IMR-90 (cell line): ENCODE measurements around the gene MCTP2. TPM values are rescaled to one million over a fixed set of nuclear protein-coding genes. Genes with fewer than 3 reads are reported as not detected.

Source experiments
- ATAC-seq: fragments of 200-7000 bp; cut with Tn5 transposase; 2 replicates; pipeline ENCODE4 v1.9.1; 2020; ENCODE audit warnings: low read depth, mild to moderate bottlenecking, moderate library complexity
- BruUV-seq: library from RNA; stranded (reverse); fragments of 400-500 nt; replicated peaks from 2 replicates; lab custom pipeline; 2021; lab: Mats Ljungman, UMichigan
- CTCF ChIA-PET: fragments of 300-600 bp; formaldehyde crosslinking; extraction: SDS; loops from one replicate; lab custom pipeline; 2021; ENCODE audit warnings: antibody characterized with exemption; lab: Yijun Ruan, JAX
- POLR2A ChIA-PET: fragments of 300-600 bp; sonication (Branson Sonifier 250); formaldehyde crosslinking; loops from one replicate; lab custom pipeline; 2022; ENCODE audit warnings: antibody characterized with exemption; ENCODE audit not compliant: unreplicated experiment; lab: Charles Lee
- DNase-seq: peaks from one replicate; pipeline ENCODE4 v3.0.0; 2013
- H2AFZ ChIP-seq: replicated peaks from 2 replicates; pipeline ENCODE3; 2013; ENCODE audit warnings: low read length, mild to moderate bottlenecking; ENCODE audit not compliant: poor library complexity
- H2AK5ac ChIP-seq: 2 replicates; pipeline ENCODE4 v1.6.1; 2013; ENCODE audit warnings: low read depth, low read length, inconsistent platforms
- H2AK9ac ChIP-seq: replicated peaks from 2 replicates; pipeline ENCODE3; 2013; ENCODE audit warnings: mild to moderate bottlenecking, low read depth, low read length, moderate library complexity; ENCODE audit not compliant: poor library complexity
- H2BK120ac ChIP-seq: 2 replicates; pipeline ENCODE4 v1.6.1; 2013; ENCODE audit warnings: low read depth, low read length, inconsistent platforms
- H2BK15ac ChIP-seq: 3 replicates; pipeline ENCODE4 v1.6.1; 2013; ENCODE audit warnings: low read depth, low read length, inconsistent platforms
- H2BK20ac ChIP-seq: 2 replicates; pipeline ENCODE4 v1.6.1; 2013; ENCODE audit warnings: low read depth, mild to moderate bottlenecking, inconsistent platforms, low read length, moderate library complexity
- H2BK5ac ChIP-seq: 2 replicates; pipeline ENCODE4 v1.6.1; 2013; ENCODE audit warnings: mild to moderate bottlenecking, low read depth, low read length, inconsistent platforms; ENCODE audit not compliant: poor library complexity, severe bottlenecking
- H3K14ac ChIP-seq: replicated peaks from 2 replicates; pipeline ENCODE4 v1.6.1; 2013; ENCODE audit warnings: low read depth, low read length, inconsistent platforms
- H3K18ac ChIP-seq: 2 replicates; pipeline ENCODE4 v1.6.1; 2013; ENCODE audit warnings: low read depth, low read length, control low read depth
- H3K23ac ChIP-seq: 2 replicates; pipeline ENCODE4 v1.6.1; 2013; ENCODE audit warnings: low read depth, low read length, inconsistent platforms
- H3K27ac ChIP-seq: 2 replicates; pipeline ENCODE4 v1.5.1; 2013; ENCODE audit warnings: mild to moderate bottlenecking, control low read depth, low read length; ENCODE audit not compliant: insufficient read depth
- H3K27me3 ChIP-seq: 2 replicates; pipeline ENCODE4 v1.6.1; 2013; ENCODE audit warnings: low read length; ENCODE audit not compliant: control insufficient read depth, insufficient read depth
- H3K36me3 ChIP-seq: 2 replicates; pipeline ENCODE4 v1.6.1; 2013; ENCODE audit warnings: low read length, mixed read lengths; ENCODE audit not compliant: control insufficient read depth, insufficient read depth
- H3K4ac ChIP-seq: 2 replicates; pipeline ENCODE4 v1.6.1; 2013; ENCODE audit warnings: low read depth, low read length, inconsistent platforms
- H3K4me1 ChIP-seq: 2 replicates; pipeline ENCODE4 v1.6.1; 2013; ENCODE audit warnings: low read length, mixed read lengths; ENCODE audit not compliant: control insufficient read depth, insufficient read depth
- H3K4me2 ChIP-seq: 2 replicates; pipeline ENCODE4 v1.6.1; 2013; ENCODE audit warnings: low read depth, mild to moderate bottlenecking, control low read depth, low read length, moderate library complexity
- H3K4me3 ChIP-seq: 2 replicates; pipeline ENCODE4 v1.5.1; 2013; ENCODE audit warnings: low read depth, mild to moderate bottlenecking, control low read depth, low read length, moderate library complexity; ENCODE audit not compliant: insufficient read depth
- H3K56ac ChIP-seq: 2 replicates; pipeline ENCODE4 v1.6.1; 2013; ENCODE audit warnings: low read length, inconsistent platforms; ENCODE audit not compliant: insufficient read depth; ENCODE audit errors: extremely low read depth
- H3K79me1 ChIP-seq, 2 experiments: 2 replicates each; pipeline ENCODE4 v1.6.1; 2013; ENCODE audit warnings: low read length in 2 of 2, inconsistent platforms in 1 of 2, low read depth in 1 of 2
- H3K9ac ChIP-seq: 2 replicates; pipeline ENCODE4 v1.6.1; 2013; ENCODE audit warnings: low read depth, low read length, control low read depth
- H3K9me1 ChIP-seq: 2 replicates; pipeline ENCODE4 v1.6.1; 2013; ENCODE audit warnings: low read length, inconsistent platforms; ENCODE audit not compliant: insufficient read depth
- H3K9me3 ChIP-seq: 2 replicates; pipeline ENCODE4 v1.6.1; 2013; ENCODE audit warnings: low read length; ENCODE audit not compliant: control insufficient read depth, insufficient read depth
- H4K20me1 ChIP-seq: 2 replicates; pipeline ENCODE4 v1.6.1; 2013; ENCODE audit warnings: low read length, inconsistent platforms; ENCODE audit not compliant: insufficient read depth
- H4K5ac ChIP-seq: 2 replicates; pipeline ENCODE4 v1.6.1; 2013; ENCODE audit warnings: mild to moderate bottlenecking, low read depth, low read length, control low read depth
- H4K8ac ChIP-seq, 2 experiments: 2 replicates each; pipeline ENCODE4 v1.6.1; 2013; ENCODE audit warnings: low read depth in 2 of 2, low read length in 2 of 2, control low read depth in 1 of 2, inconsistent platforms in 1 of 2
- H4K91ac ChIP-seq: 2 replicates; pipeline ENCODE4 v1.6.1; 2013; ENCODE audit warnings: low read depth, low read length, inconsistent platforms; ENCODE audit not compliant: insufficient read depth
- CEBPB ChIP-seq: IDR thresholded peaks from 2 replicates; pipeline ENCODE4 v1.6.1; 2012; ENCODE audit warnings: low read depth, low read length, improper control_type of control experiment
- CHD1 ChIP-seq: IDR thresholded peaks from 2 replicates; pipeline ENCODE4 v1.6.1; 2012; ENCODE audit warnings: low read depth, low read length, improper control_type of control experiment
- MAZ ChIP-seq: IDR thresholded peaks from 2 replicates; pipeline ENCODE4 v1.6.1; 2012; ENCODE audit warnings: low read depth, mild to moderate bottlenecking, low read length, improper control_type of control experiment, moderate library complexity, borderline replicate concordance
- MXI1 ChIP-seq: IDR thresholded peaks from 2 replicates; pipeline ENCODE4 v1.6.1; 2012; ENCODE audit warnings: low read depth, mild to moderate bottlenecking, low read length, moderate library complexity, borderline replicate concordance
- NFE2L2 ChIP-seq: fragments of 150-350 bp; IDR thresholded peaks from 2 replicates; pipeline ENCODE4 v1.6.1; 2016; ENCODE audit warnings: low read depth, mild to moderate bottlenecking, low read length
- RAD21 ChIP-seq: IDR thresholded peaks from 2 replicates; pipeline ENCODE4 v1.6.1; 2012; ENCODE audit warnings: low read length, improper control_type of control experiment
- RCOR1 ChIP-seq: IDR thresholded peaks from 2 replicates; pipeline ENCODE4 v1.6.1; 2012; ENCODE audit warnings: mild to moderate bottlenecking, low read length, improper control_type of control experiment; ENCODE audit not compliant: insufficient replicate concordance
- RFX5 ChIP-seq: IDR thresholded peaks from 2 replicates; pipeline ENCODE4 v1.8.0; 2012; ENCODE audit warnings: low read depth, mild to moderate bottlenecking, low read length, moderate library complexity
- SMC3 ChIP-seq: fragments of 150-350 bp; IDR thresholded peaks from 2 replicates; pipeline ENCODE4 v1.6.1; 2016; ENCODE audit warnings: low read depth, mild to moderate bottlenecking, antibody characterized with exemption, low read length, moderate library complexity
- WGBS, 2 experiments: methylation state at CpG; one replicate each; pipeline versions ENCODE4 v1.1.5 to v1.1.7; 2013; ENCODE audit warnings: missing lambda C conversion rate in 2 of 2; ENCODE audit not compliant: insufficient read length in 1 of 2; ENCODE audit errors: extremely low coverage in 2 of 2; 5-methylcytosine and 5-hydroxymethylcytosine counted together
- dilution Hi-C: fragments of 300-500 bp; cut with HindIII; formaldehyde crosslinking; loops from one replicate; pipeline ENCODE4 v1.14.3; 2018; ENCODE audit warnings: low sequenced_read_pairs; ENCODE audit not compliant: unreplicated experiment
- in situ Hi-C: fragments of 300-500 bp; cut with MboI; formaldehyde crosslinking; loops from 3 replicates; pipeline ENCODE4 v1.14.3; 2019; ENCODE audit warnings: low sequenced_read_pairs, inconsistent platforms, mixed read lengths
- intact Hi-C: fragments of 100-400 bp; cut with micrococcal nuclease; formaldehyde crosslinking; loops from 2 replicates; pipeline ENCODE4 v1.10.0; 2022
- polyA plus RNA-seq, 3 experiments: library from polyadenylated mRNA; depleted of rRNA; stranded (reverse); fragments of >200 nt; gene quantifications; 2 replicates each; pipeline ENCODE4 v1.2.3, GENCODE V29; 2012; ENCODE audit warnings: low replicate concordance in 1 of 3
- total RNA-seq: library from RNA; depleted of rRNA; stranded (reverse); fragments of >200 nt; gene quantifications from 2 replicates; pipeline ENCODE4 v1.2.3, GENCODE V29; 2012
- TF ChIP-seq, protein P1 (sequence below): conservative IDR thresholded peaks from 2 replicates; pipeline ENCODE4 v1.5.1; 2012; ENCODE audit warnings: mild to moderate bottlenecking, low read depth, low read length, improper control_type of control experiment

Gene MCTP2
- total and polyA plus RNA-seq, 2 of the 4 experiments (the other 2 are of a cell fraction), result 5.1 to 9.9 TPM

- POLR2A ChIA-PET, result no interaction called here
- WGBS, 2 experiments, result 100% methylated on average over 1 of the region's 13 CpGs; no CpG with 5 or more reads in 1 of the 2 experiments
- Histone ChIP-seq H3K18ac (no peak overlapping the region), H3K9me1 (peaks cover 3% of the 10 kb centered on the region; the same call in 1 of the 2 replicates), H3K23ac (no peak overlapping the region), H4K91ac (no peak overlapping the region), H3K27me3 (no peaks in the 10 kb centered on the region), H3K14ac (no peak overlapping the region), H3K4me3 (no peak overlapping the region), H3K9ac (no peak overlapping the region), H3K27ac (no peak overlapping the region), H2BK20ac (no peak overlapping the region), H2BK5ac (no peak overlapping the region), H3K79me1 (0 out of 4 replicates have a peak, but pooled peaks cover 0 to 3% of the 10 kb centered on the region in 2 experiments), H3K36me3 (no peaks in the 10 kb centered on the region), H4K5ac (no peak overlapping the region), H3K9me3 (no peaks in the 10 kb centered on the region), H3K4me1 (peaks cover 2% of the 10 kb centered on the region; the same call in 1 of the 2 replicates), H2AFZ (no peak overlapping the region), H3K4me2 (no peak overlapping the region), H4K8ac (no peak overlapping the region), H2BK15ac (no peak overlapping the region), H3K56ac (no peak overlapping the region), H2AK9ac (no peak overlapping the region), H3K4ac (no peak overlapping the region), H2BK120ac (no peak overlapping the region), H4K20me1 (no peaks in the 10 kb centered on the region), H2AK5ac (no peak overlapping the region)
- dilution Hi-C loops (no loop called here), intact Hi-C loops (no loop called here), in situ Hi-C loops (no loop called here)
- ATAC-seq (no peak), DNase-seq (no peak)
- no TSS peak for BruUV-seq
- CTCF ChIA-PET, result no interaction called here
- TF ChIP-seq RCOR1, result no peak
- no peak for TF ChIP-seq CHD1
- TF ChIP-seq SMC3, result no peak
- no peak for TF ChIP-seq CEBPB
- TF ChIP-seq MXI1, result no peak
- TF ChIP-seq NFE2L2, result no peak
- TF ChIP-seq RFX5, result no peak
- TF ChIP-seq, protein P1, sequence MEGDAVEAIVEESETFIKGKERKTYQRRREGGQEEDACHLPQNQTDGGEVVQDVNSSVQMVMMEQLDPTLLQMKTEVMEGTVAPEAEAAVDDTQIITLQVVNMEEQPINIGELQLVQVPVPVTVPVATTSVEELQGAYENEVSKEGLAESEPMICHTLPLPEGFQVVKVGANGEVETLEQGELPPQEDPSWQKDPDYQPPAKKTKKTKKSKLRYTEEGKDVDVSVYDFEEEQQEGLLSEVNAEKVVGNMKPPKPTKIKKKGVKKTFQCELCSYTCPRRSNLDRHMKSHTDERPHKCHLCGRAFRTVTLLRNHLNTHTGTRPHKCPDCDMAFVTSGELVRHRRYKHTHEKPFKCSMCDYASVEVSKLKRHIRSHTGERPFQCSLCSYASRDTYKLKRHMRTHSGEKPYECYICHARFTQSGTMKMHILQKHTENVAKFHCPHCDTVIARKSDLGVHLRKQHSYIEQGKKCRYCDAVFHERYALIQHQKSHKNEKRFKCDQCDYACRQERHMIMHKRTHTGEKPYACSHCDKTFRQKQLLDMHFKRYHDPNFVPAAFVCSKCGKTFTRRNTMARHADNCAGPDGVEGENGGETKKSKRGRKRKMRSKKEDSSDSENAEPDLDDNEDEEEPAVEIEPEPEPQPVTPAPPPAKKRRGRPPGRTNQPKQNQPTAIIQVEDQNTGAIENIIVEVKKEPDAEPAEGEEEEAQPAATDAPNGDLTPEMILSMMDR, result no peak
- no peak for TF ChIP-seq MAZ
- TF ChIP-seq RAD21, result no peak
These were observed 105.6 kb downstream of the MCTP2 start for GRCh38 chr15:94336817-94337467.
